GM18907 (cell line): ENCODE measurements around the gene RBMS3.

Experiments
- ATAC-seq: cut with Tn5 transposase; IDR thresholded peaks from one replicate; pipeline ENCODE4 v1.9.1; 2021; ENCODE audit warnings: mild to moderate bottlenecking, moderate library complexity; ENCODE audit not compliant: unreplicated experiment

RBMS3 gene

GRCh38 chr3:29850641-29851040, 569.8 kb downstream of the RBMS3 start:
- ATAC-seq, result no peak

- ATAC-seq, result no peak
Measured at GRCh38 chr3:29852767-29853166, 571.9 kb downstream of the RBMS3 start.

- no peak for ATAC-seq
Measured at GRCh38 chr3:29853841-29854397, 573.0 kb downstream of the RBMS3 start.

- no peak for ATAC-seq
Measured at GRCh38 chr3:29854821-29855220, 574.0 kb downstream of the RBMS3 start.

GRCh38 chr3:29859726-29860270, 578.9 kb downstream of the RBMS3 start:
- ATAC-seq, result no peak

- ATAC-seq, result no peak
Measured at GRCh38 chr3:29864809-29865208, 583.9 kb downstream of the RBMS3 start.

GRCh38 chr3:29868543-29869101, 587.8 kb downstream of the RBMS3 start:
- no peak for ATAC-seq

- no peak for ATAC-seq
Measured at GRCh38 chr3:29870136-29870535, 589.3 kb downstream of the RBMS3 start.

- ATAC-seq, result no peak
Measured at GRCh38 chr3:29871087-29871486, 590.2 kb downstream of the RBMS3 start.

GRCh38 chr3:29880809-29881208, 599.9 kb downstream of the RBMS3 start:
- no peak for ATAC-seq

- ATAC-seq, result no peak
Measured at GRCh38 chr3:29887451-29887850, 606.6 kb downstream of the RBMS3 start.

- no peak for ATAC-seq
Measured at GRCh38 chr3:29889215-29889614, 608.3 kb downstream of the RBMS3 start.

GRCh38 chr3:29890801-29891200, 609.9 kb downstream of the RBMS3 start:
- no peak for ATAC-seq

GRCh38 chr3:29892976-29893554, 612.2 kb downstream of the RBMS3 start:
- no peak for ATAC-seq

GRCh38 chr3:29896856-29897255, 616.0 kb downstream of the RBMS3 start:
- ATAC-seq, result no peak

GRCh38 chr3:29898171-29898965, 617.5 kb downstream of the RBMS3 start:
- no peak for ATAC-seq

GRCh38 chr3:29899021-29899420, 618.1 kb downstream of the RBMS3 start:
- ATAC-seq, result no peak

GRCh38 chr3:29901097-29901496, 620.2 kb downstream of the RBMS3 start:
- no peak for ATAC-seq

- no peak for ATAC-seq
Measured at GRCh38 chr3:29903600-29903999, 622.7 kb downstream of the RBMS3 start.

GRCh38 chr3:29906906-29907305, 626.0 kb downstream of the RBMS3 start:
- ATAC-seq, result no peak

- ATAC-seq, result no peak
Measured at GRCh38 chr3:29912600-29913288, 631.9 kb downstream of the RBMS3 start.
